ENCODE data around the gene ETNK2.

DNA sequence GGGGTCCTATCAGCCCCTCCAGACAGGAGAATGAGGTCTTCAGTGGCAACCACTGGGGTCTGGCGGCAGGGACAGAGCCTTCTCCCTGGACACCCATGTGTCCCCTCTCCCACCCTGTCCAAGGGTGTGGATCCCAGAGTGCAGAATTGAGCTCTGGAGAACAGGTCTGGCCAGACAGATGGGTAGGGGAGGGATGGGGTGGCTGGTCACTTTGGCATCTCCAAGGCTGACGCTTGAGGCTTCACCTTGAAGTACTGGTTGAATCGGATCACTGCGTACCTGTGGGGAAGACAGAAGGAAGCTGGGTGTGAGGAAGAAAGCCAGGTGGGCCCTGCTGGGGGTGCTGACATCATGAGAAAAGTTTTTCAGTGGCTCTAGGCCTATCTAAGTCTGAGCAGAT lies 19.9 kb downstream of the ETNK2 start:
- TF ChIP-seq, protein P1, sequence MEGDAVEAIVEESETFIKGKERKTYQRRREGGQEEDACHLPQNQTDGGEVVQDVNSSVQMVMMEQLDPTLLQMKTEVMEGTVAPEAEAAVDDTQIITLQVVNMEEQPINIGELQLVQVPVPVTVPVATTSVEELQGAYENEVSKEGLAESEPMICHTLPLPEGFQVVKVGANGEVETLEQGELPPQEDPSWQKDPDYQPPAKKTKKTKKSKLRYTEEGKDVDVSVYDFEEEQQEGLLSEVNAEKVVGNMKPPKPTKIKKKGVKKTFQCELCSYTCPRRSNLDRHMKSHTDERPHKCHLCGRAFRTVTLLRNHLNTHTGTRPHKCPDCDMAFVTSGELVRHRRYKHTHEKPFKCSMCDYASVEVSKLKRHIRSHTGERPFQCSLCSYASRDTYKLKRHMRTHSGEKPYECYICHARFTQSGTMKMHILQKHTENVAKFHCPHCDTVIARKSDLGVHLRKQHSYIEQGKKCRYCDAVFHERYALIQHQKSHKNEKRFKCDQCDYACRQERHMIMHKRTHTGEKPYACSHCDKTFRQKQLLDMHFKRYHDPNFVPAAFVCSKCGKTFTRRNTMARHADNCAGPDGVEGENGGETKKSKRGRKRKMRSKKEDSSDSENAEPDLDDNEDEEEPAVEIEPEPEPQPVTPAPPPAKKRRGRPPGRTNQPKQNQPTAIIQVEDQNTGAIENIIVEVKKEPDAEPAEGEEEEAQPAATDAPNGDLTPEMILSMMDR (IDR thresholded peaks at IDR 0.05): no peak
- no peak for TF ChIP-seq POLR2AphosphoS5 (IDR thresholded peaks at IDR 0.05)
